ENCODE results near the gene SULT4A1. TPM values are rescaled to one million over a fixed set of nuclear protein-coding genes. Genes with fewer than 3 reads are reported as not detected.

Gene SULT4A1
- total and polyA plus RNA-seq, 2 of the 4 experiments (the other 2 are of a cell fraction), result 1.1 to 5.2 TPM

- intact Hi-C loops (cut with micrococcal nuclease), result no loop called here
Measured at GRCh38 chr22:43894122-43894521, 31.8 kb upstream of the SULT4A1 start.

More at GRCh38 chr22:43894122-43894521, 31.8 kb upstream of the SULT4A1 start:
- ChIA-PET CTCF (no interaction called here), POLR2A (ENCODE audit: unreplicated experiment) (no interaction called here)
- Histone ChIP-seq H4K5ac (ENCODE audit: low read depth, low read length) (no peak overlapping the region), H3K36me3 (ENCODE audit: control insufficient read depth, insufficient read depth, low read length) (no peaks in the 10 kb centered on the region), H4K91ac (ENCODE audit: insufficient read depth, low read depth, low read length) (no peak overlapping the region), H3K4me3 (ENCODE audit: insufficient read depth, low read depth, low read length) (no peak overlapping the region), H2BK15ac (ENCODE audit: low read depth, low read length) (no peak overlapping the region), H2AK5ac (ENCODE audit: low read depth, low read length) (no peak overlapping the region), H3K27ac (ENCODE audit: insufficient read depth, low read length) (no peak overlapping the region), H3K9ac (ENCODE audit: low read depth, low read length) (no peak overlapping the region), H3K23ac (ENCODE audit: low read depth, low read length) (no peak overlapping the region), H2BK120ac (ENCODE audit: low read depth, low read length) (no peak overlapping the region), H3K9me3 (ENCODE audit: control insufficient read depth, insufficient read depth, low read length) (no peaks in the 10 kb centered on the region), H4K8ac (ENCODE audit: low read depth in 2 of 2, low read length in 2 of 2) (no peak overlapping the region), H2BK5ac (ENCODE audit: low read depth, low read length, poor library complexity, severe bottlenecking) (no peak overlapping the region), H3K9me1 (ENCODE audit: insufficient read depth, low read length) (peaks cover 10% of the 10 kb centered on the region), H2BK20ac (ENCODE audit: low read depth, low read length) (no peak overlapping the region), H3K27me3 (ENCODE audit: control insufficient read depth, insufficient read depth, low read length) (peaks cover 28% of the 10 kb centered on the region), H3K56ac (ENCODE audit: extremely low read depth, insufficient read depth, low read length) (no peak overlapping the region), H3K4me2 (ENCODE audit: low read depth, low read length) (no peak overlapping the region), H2AK9ac (replicated peaks; ENCODE audit: low read depth, low read length, poor library complexity) (peak overlapping the region; percentile 81), H3K4me1 (ENCODE audit: control insufficient read depth, insufficient read depth, low read length) (peaks cover 12% of the 10 kb centered on the region), H3K4ac (ENCODE audit: low read depth, low read length) (no peak overlapping the region), H2AFZ (replicated peaks; ENCODE audit: low read length, poor library complexity) (no peak overlapping the region), H4K20me1 (ENCODE audit: insufficient read depth, low read length) (no peaks in the 10 kb centered on the region), H3K14ac (replicated peaks; ENCODE audit: low read depth, low read length) (no peak overlapping the region), H3K18ac (ENCODE audit: low read depth, low read length) (no peak overlapping the region), H3K79me1 (ENCODE audit: low read depth in 1 of 2, low read length in 2 of 2) (no peaks in the 10 kb centered on the region)
- no peak for DNase-seq
- WGBS, 2 experiments (ENCODE audit: extremely low coverage in 2 of 2, insufficient read length in 1 of 2), result 86% methylated on average over 1 of the region's 5 CpGs; no CpG with 5 or more reads in 1 of the 2 experiments
- TF ChIP-seq CTCF (conservative IDR thresholded peaks at IDR 0.05; ENCODE audit: low read depth, low read length) (no peak), RCOR1 (IDR thresholded peaks at IDR 0.05; ENCODE audit: insufficient replicate concordance, low read length) (no peak), CEBPB (IDR thresholded peaks at IDR 0.05; ENCODE audit: low read depth, low read length) (no peak), POLR2A (IDR thresholded peaks at IDR 0.05; ENCODE audit: low read depth, low read length) (no peak)
- dilution Hi-C loops (cut with HindIII; ENCODE audit: low sequenced_read_pairs, unreplicated experiment) (no loop called here), in situ Hi-C loops (cut with MboI; ENCODE audit: low sequenced_read_pairs) (no loop called here)
- ATAC-seq (ENCODE audit: low read depth), result no peak
- no TSS peak for BruUV-seq (replicated peaks)
